Hepatocyte (in vitro differentiated cells): Measurements from ENCODE around the gene HFE. TPM values are rescaled to one million over a fixed set of nuclear protein-coding genes. Genes with fewer than 3 reads are reported as not detected.
A peak's percentile ranks its signal among the peaks of the same experiment; 100 is the strongest.

Experiments used
- DNase-seq: peaks from one replicate; pipeline ENCODE4 v3.0.0-alpha.2; 2016; ENCODE audit warnings: low spot score
- H2AFZ ChIP-seq: fragments of 200-600 bp; sonication (generic); 2 replicates; pipeline ENCODE4 v1.6.0; 2016; ENCODE audit warnings: antibody characterized with exemption, mild to moderate bottlenecking
- H3K27ac ChIP-seq: fragments of 200-600 bp; sonication (generic); 2 replicates; pipeline ENCODE4 v1.5.1; 2016; ENCODE audit warnings: mild to moderate bottlenecking
- H3K27me3 ChIP-seq: fragments of 200-600 bp; sonication (generic); 2 replicates; pipeline ENCODE4 v1.6.1; 2016
- H3K36me3 ChIP-seq: fragments of 200-600 bp; sonication (generic); replicated peaks from 2 replicates; pipeline ENCODE4 v1.5.1; 2016; ENCODE audit warnings: low read depth; ENCODE audit not compliant: insufficient read depth
- H3K4me1 ChIP-seq: fragments of 200-600 bp; sonication (generic); 2 replicates; pipeline ENCODE4 v1.5.1; 2016; ENCODE audit warnings: mild to moderate bottlenecking, moderate library complexity; ENCODE audit not compliant: insufficient read depth
- H3K4me2 ChIP-seq: fragments of 200-600 bp; sonication (generic); 2 replicates; pipeline ENCODE4 v1.6.0; 2016
- H3K4me3 ChIP-seq: fragments of 200-600 bp; sonication (generic); 2 replicates; pipeline ENCODE4 v1.5.1; 2016; ENCODE audit warnings: mild to moderate bottlenecking
- H3K79me2 ChIP-seq: fragments of 200-600 bp; sonication (generic); 2 replicates; pipeline ENCODE4 v1.6.0; 2017; ENCODE audit warnings: mild to moderate bottlenecking
- H3K9me2 ChIP-seq: fragments of 200-600 bp; sonication (generic); replicated peaks from 2 replicates; pipeline ENCODE4 v1.6.0; 2017; ENCODE audit warnings: mild to moderate bottlenecking; ENCODE audit not compliant: insufficient read depth
- H3K9me3 ChIP-seq: fragments of 200-600 bp; sonication (generic); 2 replicates; pipeline ENCODE4 v1.5.1; 2016; ENCODE audit warnings: low read depth, mild to moderate bottlenecking
- H4K20me1 ChIP-seq: fragments of 200-600 bp; sonication (generic); 2 replicates; pipeline ENCODE4 v1.6.0; 2016; ENCODE audit warnings: mild to moderate bottlenecking; ENCODE audit not compliant: insufficient read depth, poor library complexity, severe bottlenecking
- EZH2 ChIP-seq: fragments of 200-600 bp; sonication (generic); IDR thresholded peaks from 2 replicates; pipeline ENCODE4 v1.6.1; 2016; ENCODE audit warnings: antibody characterized with exemption, mild to moderate bottlenecking, borderline replicate concordance
- EZH2phosphoT487 ChIP-seq: fragments of 200-600 bp; sonication (generic); IDR thresholded peaks from one replicate; pipeline ENCODE4 v1.6.1; 2018; ENCODE audit warnings: antibody characterized with exemption, mild to moderate bottlenecking, low read depth, moderate library complexity; ENCODE audit not compliant: unreplicated experiment, severe bottlenecking
- WGBS: methylation state at CpG from one replicate; pipeline ENCODE4 v1.1.6; 2016; ENCODE audit warnings: low lambda C conversion rate; ENCODE audit errors: missing lambda C conversion rate; 5-methylcytosine and 5-hydroxymethylcytosine counted together
- polyA plus RNA-seq: library from polyadenylated mRNA; unstranded; fragments of >200 nt; fragmentation: Nextera tagmentation; extraction: Ambion mirVana; gene quantifications from 2 replicates; pipeline ENCODE4 v1.2.1, GENCODE V29; 2016
- total RNA-seq: library from RNA; depleted of rRNA; stranded (reverse); fragments of >200 nt; gene quantifications from 2 replicates; pipeline ENCODE4 v1.2.3, GENCODE V29; 2014
- TF ChIP-seq, protein P1 (sequence below): fragments of 200-600 bp; sonication (generic); IDR thresholded peaks from 2 replicates; pipeline ENCODE4 v1.5.1; 2016; ENCODE audit warnings: antibody characterized with exemption, mild to moderate bottlenecking; ENCODE audit not compliant: poor library complexity

The HFE gene
- total and polyA plus RNA-seq, 2 experiments from 2014 or later: 3.6 to 7.4 TPM

DNA sequence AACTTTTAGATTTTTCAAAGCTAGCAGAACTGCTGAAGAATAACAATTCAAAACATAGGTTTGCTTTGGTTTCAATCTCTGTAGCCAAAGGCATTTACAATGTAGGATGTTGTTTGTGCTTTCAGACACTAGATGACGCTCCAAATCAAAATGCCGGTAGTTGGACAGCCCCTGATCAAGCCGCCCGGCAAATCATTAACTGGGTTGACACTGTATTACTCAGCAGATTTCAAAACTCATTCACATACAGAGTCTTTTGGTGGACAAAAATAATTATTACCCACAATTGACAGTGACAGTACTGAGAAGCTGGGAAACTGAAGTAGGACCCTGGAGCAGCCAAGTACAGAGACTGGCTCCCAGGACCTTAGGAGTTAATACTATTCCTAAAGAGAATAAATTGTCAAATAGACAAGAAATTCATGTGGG, 21.3 kb upstream of the HFE start:
- Histone ChIP-seq H4K20me1 (no peaks in the 10 kb centered on the region), H3K9me2 (no peaks in the 10 kb centered on the region), H2AFZ (no peak overlapping the region), H3K9me3 (no peaks in the 10 kb centered on the region), H3K27ac (no peak overlapping the region), H3K4me2 (peak overlapping the region; percentile 32), H3K79me2 (no peaks in the 10 kb centered on the region), H3K27me3 (no peaks in the 10 kb centered on the region), H3K4me1 (peaks cover 11% of the 10 kb centered on the region), H3K4me3 (no peak overlapping the region), H3K36me3 (no peaks in the 10 kb centered on the region)
- 2% methylated on average over 4 of the region's 4 CpGs for WGBS
- DNase-seq: peak; percentile 89
- TF ChIP-seq EZH2phosphoT487 (no peak), EZH2 (no peak)
- TF ChIP-seq, protein P1, sequence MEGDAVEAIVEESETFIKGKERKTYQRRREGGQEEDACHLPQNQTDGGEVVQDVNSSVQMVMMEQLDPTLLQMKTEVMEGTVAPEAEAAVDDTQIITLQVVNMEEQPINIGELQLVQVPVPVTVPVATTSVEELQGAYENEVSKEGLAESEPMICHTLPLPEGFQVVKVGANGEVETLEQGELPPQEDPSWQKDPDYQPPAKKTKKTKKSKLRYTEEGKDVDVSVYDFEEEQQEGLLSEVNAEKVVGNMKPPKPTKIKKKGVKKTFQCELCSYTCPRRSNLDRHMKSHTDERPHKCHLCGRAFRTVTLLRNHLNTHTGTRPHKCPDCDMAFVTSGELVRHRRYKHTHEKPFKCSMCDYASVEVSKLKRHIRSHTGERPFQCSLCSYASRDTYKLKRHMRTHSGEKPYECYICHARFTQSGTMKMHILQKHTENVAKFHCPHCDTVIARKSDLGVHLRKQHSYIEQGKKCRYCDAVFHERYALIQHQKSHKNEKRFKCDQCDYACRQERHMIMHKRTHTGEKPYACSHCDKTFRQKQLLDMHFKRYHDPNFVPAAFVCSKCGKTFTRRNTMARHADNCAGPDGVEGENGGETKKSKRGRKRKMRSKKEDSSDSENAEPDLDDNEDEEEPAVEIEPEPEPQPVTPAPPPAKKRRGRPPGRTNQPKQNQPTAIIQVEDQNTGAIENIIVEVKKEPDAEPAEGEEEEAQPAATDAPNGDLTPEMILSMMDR: peak; percentile 94

DNA sequence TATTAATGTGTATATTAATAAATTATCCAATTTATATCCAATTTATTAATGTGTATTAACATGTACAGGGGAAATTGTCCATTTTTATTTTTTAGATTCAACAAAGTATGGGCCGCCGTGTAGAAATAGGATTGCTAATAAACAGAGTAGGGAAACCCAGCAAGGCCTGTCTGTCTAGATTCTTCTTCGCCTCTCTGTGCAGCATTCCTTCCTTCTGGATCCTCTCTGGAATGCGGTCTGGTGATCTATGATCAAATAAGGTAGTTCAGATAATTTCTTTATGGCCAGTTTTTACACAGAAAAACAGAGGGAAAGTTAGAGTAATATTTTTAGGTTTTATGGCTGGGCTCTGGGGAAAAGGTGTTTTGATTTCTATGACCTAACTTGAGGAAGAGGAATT, 19.9 kb upstream of the HFE start:
- H2AFZ ChIP-seq: no peak overlapping the region
- TF ChIP-seq, protein P1: no peak
- no peak for TF ChIP-seq EZH2phosphoT487
- no peak for TF ChIP-seq EZH2
- H3K79me2 ChIP-seq: no peaks in the 10 kb centered on the region
- peaks cover 11% of the 10 kb centered on the region for H3K4me1 ChIP-seq
- no peaks in the 10 kb centered on the region for H3K9me3 ChIP-seq
- H3K4me3 ChIP-seq: no peak overlapping the region
- H3K9me2 ChIP-seq: no peaks in the 10 kb centered on the region
- DNase-seq: no peak
- H3K4me2 ChIP-seq: peak overlapping the region; percentile 11
- peak overlapping the region; percentile 41 for H3K27ac ChIP-seq
- no peaks in the 10 kb centered on the region for H4K20me1 ChIP-seq
- no peaks in the 10 kb centered on the region for H3K36me3 ChIP-seq
- no peaks in the 10 kb centered on the region for H3K27me3 ChIP-seq
- WGBS: 32% methylated on average over 4 of the region's 4 CpGs

GRCh38 chr6:26068036-26068435, 19.2 kb upstream of the HFE start:
- peak overlapping the region; percentile 11 for H3K4me2 ChIP-seq
- H2AFZ ChIP-seq: no peak overlapping the region
- DNase-seq: no peak
- peaks cover 11% of the 10 kb centered on the region for H3K4me1 ChIP-seq
- WGBS: 70% methylated on average over 2 of the region's 2 CpGs
- peak overlapping the region; percentile 41 for H3K27ac ChIP-seq
- H3K36me3 ChIP-seq: no peaks in the 10 kb centered on the region
- no peaks in the 10 kb centered on the region for H3K9me3 ChIP-seq
- H3K27me3 ChIP-seq: no peaks in the 10 kb centered on the region
- H3K9me2 ChIP-seq: no peaks in the 10 kb centered on the region
- H3K79me2 ChIP-seq: no peaks in the 10 kb centered on the region
- TF ChIP-seq EZH2phosphoT487: no peak
- TF ChIP-seq, protein P1: no peak
- no peak for TF ChIP-seq EZH2
- H3K4me3 ChIP-seq: no peak overlapping the region
- H4K20me1 ChIP-seq: no peaks in the 10 kb centered on the region

GRCh38 chr6:26071135-26071534, 16.1 kb upstream of the HFE start:
- no peak overlapping the region for H3K4me2 ChIP-seq
- no peaks in the 10 kb centered on the region for H3K79me2 ChIP-seq
- no peaks in the 10 kb centered on the region for H3K9me3 ChIP-seq
- TF ChIP-seq EZH2 (no peak), EZH2phosphoT487 (no peak)
- TF ChIP-seq, protein P1: no peak
- H3K9me2 ChIP-seq: no peaks in the 10 kb centered on the region
- H3K36me3 ChIP-seq: no peaks in the 10 kb centered on the region
- H3K27me3 ChIP-seq: no peaks in the 10 kb centered on the region
- WGBS: 64% methylated on average over 7 of the region's 7 CpGs
- H3K4me1 ChIP-seq: peaks cover 11% of the 10 kb centered on the region
- DNase-seq: no peak
- no peak overlapping the region for H2AFZ ChIP-seq
- H3K27ac ChIP-seq: no peak overlapping the region
- no peak overlapping the region for H3K4me3 ChIP-seq
- H4K20me1 ChIP-seq: no peaks in the 10 kb centered on the region
